ENCODE results near the gene RBBP8NL.

RBBP8NL gene

GRCh38 chr20:62371588-62372041 is 55.7 kb downstream of the RBBP8NL start:
- DNase-seq = no peak

- no peak for DNase-seq
Observed at GRCh38 chr20:62370807-62371587, 56.3 kb downstream of the RBBP8NL start.

DNA sequence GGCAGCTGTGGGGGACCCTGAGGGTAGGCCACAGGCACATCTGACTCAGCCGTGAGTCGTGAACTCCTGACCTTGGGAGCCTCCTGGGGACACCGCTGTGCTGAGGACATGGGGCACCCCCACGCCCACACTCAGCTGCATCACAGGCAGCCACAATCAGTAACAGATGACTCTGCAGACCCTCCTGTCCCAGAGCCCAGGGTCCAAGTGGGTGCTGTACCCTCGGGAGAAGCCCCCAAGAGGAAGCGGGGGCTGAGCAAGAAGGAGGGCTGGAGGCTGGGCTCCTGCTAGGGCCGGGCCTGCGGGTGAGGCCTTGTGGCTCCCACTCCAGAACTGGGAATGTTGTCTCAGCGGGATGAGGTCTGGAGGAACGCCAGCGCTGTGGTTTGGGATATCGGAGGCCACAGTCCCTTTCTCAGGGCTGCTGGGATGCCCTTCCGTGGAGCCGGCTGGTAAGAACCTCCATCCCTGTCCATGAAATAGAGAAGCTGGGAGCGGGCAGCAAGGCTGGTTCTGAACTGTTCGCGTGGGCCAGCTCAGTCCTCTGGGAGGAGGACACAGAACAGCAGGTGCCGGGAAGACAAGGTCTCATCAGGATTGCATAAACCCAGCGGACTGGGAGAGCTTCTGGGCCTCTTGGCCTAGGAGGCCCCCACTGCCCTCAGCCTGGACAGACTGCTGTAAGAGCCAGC is 57.1 kb downstream of the RBBP8NL start:
- DNase-seq = no peak

DNA sequence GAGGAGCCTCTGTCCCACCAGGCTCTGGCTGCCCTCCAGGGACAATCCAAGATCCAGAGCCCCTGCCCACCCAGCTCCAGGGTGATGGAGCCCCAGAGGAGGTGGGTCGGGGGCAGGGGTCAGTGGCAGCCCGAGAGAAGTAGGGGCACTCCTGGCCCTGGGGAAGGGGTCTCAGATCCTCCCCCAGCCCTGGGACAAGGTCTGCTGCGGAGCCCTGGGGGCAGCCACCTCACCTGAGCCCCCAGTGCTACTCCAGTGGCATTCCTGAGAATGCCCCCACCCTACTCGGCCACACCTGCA is 57.6 kb downstream of the RBBP8NL start:
- no peak for DNase-seq

- peak; percentile 67 for DNase-seq
Observed at GRCh38 chr20:62368976-62369814, 58.1 kb downstream of the RBBP8NL start.

DNA sequence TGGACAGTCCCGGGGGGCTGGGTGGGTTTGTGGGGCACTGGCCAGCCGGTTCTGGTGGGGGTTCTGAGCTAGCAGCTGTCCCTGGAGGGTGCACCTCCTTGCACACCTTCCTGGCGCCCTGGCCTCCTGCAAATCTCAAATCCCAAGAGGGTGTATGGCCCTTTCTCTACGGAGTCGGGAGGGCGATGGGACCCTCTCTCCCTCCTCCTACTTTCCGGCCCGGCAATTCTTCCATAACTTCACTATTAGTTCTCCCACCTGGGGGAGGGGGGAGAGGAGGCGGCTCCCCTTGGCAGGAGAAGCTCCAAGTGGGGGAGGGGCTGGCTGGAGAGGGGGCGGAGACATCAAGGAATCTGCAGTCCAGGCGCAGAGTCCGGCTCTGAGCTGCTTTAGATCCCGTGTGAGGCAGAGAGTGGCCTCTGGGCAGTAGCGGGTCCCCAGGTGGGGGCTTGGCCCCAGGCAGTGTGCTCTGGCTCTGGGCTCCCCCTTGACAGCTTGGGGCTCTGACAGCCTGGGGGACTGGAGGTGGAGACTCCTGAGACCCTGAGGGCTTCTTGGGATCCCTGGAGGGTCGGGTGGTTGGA is 58.9 kb downstream of the RBBP8NL start:
- DNase-seq = peak; percentile 66

GRCh38 chr20:62367633-62368391 is 59.5 kb downstream of the RBBP8NL start:
- DNase-seq = peak; percentile 75

DNA sequence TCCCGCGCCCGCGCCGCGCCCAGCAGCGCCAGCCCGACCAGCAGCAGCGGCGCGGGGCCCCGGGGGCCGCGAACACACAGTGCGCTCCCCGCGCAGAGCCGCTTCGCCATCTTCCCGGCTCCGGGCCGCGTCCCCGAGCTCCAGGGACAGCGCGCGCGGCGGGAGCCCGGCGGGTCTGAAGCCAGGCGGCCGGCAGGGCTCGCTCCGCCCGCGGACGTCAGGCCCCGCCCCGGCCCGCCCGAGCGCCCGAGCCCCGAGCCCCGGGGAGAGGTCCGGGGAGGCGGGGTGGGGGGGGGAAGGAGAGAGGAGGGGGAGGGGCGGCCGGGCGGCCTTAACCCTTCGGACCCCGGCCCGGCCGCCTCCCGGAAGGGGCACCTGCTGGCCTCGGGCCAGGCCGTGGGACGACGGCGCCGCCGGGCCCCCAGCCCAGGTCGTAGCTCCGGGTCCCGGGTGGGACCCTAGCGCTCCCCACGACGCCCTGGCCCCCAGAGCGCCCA is 60.2 kb downstream of the RBBP8NL start, which contains the start of gene LAMA5:
Gene LAMA5, minus strand, starts transcription at position 177 of the 497 bp plus-strand sequence. Its CDS starts 67 bp downstream, at position 110.
- peak; percentile 60 for DNase-seq

DNA sequence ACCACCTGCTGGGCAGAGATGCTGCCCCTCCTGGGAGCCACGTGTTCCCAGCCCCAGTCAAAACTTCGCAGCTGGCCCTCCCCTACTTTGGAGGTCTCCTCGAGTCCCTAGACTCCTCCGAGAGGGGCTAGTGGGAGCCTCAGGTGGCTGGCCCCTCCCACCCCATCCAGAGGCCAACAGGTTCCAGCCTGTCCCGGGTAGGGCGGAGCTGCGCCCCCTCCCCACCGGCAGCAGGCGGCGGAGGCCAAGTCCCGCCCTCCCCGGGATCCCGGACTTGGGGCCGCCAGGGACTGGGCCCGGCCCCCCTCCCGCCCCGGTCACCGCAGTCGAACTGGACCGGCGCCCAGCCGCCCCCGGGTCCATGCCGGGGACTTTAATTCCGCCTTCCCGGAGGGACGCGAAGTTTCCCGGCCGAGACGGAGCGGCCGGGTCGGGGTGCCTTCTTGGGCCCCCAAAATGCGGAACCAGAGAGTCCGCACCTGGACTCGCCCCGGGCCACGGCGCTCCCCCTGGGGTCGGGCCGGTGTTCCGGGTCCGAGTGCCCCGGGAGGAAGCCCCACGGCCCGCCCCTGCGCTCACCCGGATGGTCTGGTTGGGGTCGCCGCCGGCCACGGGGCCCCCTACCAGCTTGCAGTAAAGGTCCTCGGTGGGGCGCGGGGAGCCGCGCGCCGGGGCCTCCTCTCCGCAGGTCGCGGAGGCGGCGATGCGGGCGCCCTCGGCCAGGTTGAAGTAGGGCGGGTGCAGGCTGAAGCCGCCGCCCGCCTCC is 60.8 kb downstream of the RBBP8NL start:
- DNase-seq = peak; percentile 73

- DNase-seq = peak; percentile 61
Observed at GRCh38 chr20:62365814-62366369, 61.4 kb downstream of the RBBP8NL start.

DNA sequence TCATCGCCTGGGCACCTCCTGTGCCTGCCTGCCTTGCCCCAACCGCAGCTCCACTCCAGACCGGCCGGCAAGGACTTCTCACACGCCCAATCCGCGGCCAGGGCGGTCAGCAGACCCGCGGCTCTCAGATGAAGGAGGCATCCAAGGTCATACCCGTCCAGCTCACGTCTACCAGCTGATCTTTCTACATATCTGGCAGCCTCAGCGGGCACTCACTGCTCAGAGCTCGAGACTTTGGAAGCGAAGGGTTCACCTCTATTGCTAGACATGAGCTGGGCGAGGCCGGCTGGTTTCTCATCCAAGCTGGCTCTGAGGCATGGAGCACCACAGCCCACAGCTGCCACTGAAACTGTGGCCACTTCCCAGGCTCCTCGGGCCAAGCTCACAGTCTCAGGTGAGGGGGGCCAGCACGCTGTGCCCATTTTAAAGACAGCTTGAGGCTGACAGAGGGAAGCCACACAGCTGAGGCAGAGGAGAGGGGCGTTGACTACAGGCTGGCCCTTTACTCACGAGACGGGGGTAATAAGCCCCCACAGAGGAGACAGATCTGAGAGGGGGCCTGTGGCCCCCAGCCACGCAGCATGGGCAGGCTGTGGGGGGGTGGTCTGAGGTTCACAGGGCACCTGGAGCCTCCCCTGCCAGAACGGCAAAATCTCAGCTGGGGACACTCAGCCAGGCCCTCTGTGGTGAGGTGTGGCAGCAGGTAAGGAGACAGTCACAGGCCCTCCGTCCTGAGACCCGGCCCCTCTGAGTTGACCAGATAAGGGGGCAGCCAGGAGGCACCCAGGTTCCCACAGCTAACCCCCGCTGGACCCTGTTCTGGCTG is 62.2 kb downstream of the RBBP8NL start:
- DNase-seq = no peak

DNA sequence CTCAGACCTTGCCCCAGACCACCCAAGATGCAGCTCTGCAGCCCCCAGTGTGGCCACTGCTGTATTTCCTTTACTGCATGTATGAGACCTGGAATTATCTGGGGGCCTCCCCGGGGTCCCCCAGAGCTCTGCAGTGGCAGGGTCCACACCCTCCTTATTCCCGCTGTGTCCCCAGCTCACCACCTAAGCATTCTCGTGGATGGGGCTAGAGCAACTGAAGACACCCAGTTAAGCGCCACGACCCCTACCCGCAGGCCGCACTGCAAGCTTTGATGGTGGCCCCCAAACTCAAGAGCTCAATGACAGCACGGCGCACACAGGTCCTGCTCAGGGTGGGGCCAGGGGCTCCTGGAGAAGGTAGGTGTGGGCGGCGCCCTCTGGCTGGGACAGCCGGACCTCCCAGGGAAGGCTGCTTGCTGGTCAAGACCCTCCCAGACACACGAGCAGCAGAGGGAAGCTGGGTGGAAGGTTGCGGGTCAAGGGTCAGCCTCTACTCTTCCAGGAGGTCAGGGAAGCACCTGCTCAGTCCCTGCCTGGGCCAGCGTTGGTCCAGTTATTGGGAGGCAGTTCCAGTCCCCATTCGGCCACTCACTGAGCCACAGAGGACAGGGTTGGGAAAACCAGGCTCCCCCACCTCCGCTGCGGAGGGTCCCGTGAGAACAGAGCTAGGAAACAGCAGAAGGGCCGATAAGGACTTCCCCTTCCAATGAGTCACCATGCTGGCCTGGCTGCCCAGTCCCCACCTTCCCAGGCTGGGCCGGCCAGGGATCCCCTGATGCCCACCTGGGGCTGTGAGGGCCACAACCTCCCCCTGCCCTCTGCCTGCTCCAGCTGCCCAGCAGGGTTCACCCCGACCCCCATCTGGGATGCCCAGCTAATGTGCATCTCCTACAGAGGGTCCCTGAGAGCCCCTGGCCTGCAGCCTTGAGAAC is 63.2 kb downstream of the RBBP8NL start:
- DNase-seq = no peak

GRCh38 chr20:62362991-62363919 is 64.1 kb downstream of the RBBP8NL start:
- DNase-seq = peak; percentile 65

- no peak for DNase-seq
Observed at GRCh38 chr20:62362590-62362940, 64.8 kb downstream of the RBBP8NL start.

- no peak for DNase-seq
Observed at GRCh38 chr20:62361799-62362589, 65.3 kb downstream of the RBBP8NL start.

- no peak for DNase-seq
Observed at GRCh38 chr20:62360854-62361798, 66.2 kb downstream of the RBBP8NL start.

All from NCI-H82 (cell line).